Right lobe of liver (tissue), 4 donors: Measurements from ENCODE around the gene TGFB1I1.

Experiments used
- CTCF ChIP-seq, 4 donors: fragments of 200-600 bp in 3 of 4; fragments of 450-650 bp in 1 of 4; IDR thresholded peaks; one replicate each; pipeline versions ENCODE4 v1.5.1 to v1.8.0; 2016 to 2022; ENCODE audit warnings: antibody characterized with exemption in 4 of 4, mild to moderate bottlenecking in 2 of 4
- POLR2A ChIP-seq: fragments of 450-650 bp; IDR thresholded peaks from one replicate; pipeline ENCODE4 v1.6.1; 2017; ENCODE audit warnings: antibody characterized with exemption, mild to moderate bottlenecking
- donor health status: DM: no; HTN: no; CAD: no.
- donor health status: DM: no; HTN: no; CAD: no.
- donor health status: DM: no; HTN: yes; CAD: no.

DNA sequence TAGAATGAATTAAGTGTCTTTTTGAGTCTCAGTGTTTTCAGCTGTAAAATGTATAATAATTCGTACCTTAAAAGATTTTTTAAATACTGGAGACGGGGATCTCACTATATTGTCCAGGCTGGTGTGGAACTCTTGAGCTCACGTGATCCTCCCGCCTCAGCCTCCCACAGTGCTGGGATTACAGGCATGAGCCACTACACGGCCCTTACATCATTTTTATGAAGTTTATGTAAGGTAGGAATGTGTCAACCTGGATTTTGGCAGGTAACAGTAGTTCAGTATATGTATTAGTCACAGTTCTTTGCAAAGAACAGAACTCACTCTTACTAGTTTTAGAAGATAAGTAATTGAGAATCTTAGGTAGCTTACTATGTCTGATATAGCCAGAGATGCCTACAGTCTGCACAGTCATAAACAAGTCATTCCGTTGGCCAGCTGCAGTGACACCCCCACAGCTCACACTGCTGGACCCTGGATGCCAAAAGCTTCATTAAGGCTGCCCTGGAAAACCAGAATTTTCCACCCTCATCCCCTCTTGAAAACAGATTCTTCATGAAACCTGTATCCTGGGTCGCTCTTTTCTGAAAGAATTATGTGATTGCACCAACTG is 43.2 kb upstream of the TGFB1I1 start:
- TF ChIP-seq CTCF (IDR thresholded peaks at IDR 0.05) = no peak
- TF ChIP-seq POLR2A = no peak
